Nephron (organoid): ENCODE data around the gene MED29.

Source experiments
- H3K27ac Mint-ChIP-seq, 3 experiments: 2 replicates each; pipeline ENCODE4 v1.8.0; 2020; ENCODE audit warnings: mixed read lengths in 3 of 3, mild to moderate bottlenecking in 2 of 3, moderate library complexity in 1 of 3
- H3K27me3 Mint-ChIP-seq: 2 replicates; pipeline ENCODE4 v1.8.0; 2021; ENCODE audit warnings: low read depth, mild to moderate bottlenecking, moderate library complexity, mixed read lengths
- H3K36me3 Mint-ChIP-seq: 2 replicates; pipeline ENCODE4 v1.8.0; 2020; ENCODE audit warnings: low read depth, mixed read lengths
- H3K4me1 Mint-ChIP-seq: 2 replicates; pipeline ENCODE4 v1.8.0; 2020; ENCODE audit warnings: mixed read lengths
- H3K4me3 Mint-ChIP-seq, 3 experiments: 2 replicates each; pipeline ENCODE4 v1.8.0; 2020; ENCODE audit warnings: mild to moderate bottlenecking in 3 of 3, mixed read lengths in 3 of 3, moderate library complexity in 2 of 3
- H3K9me3 Mint-ChIP-seq: 2 replicates; pipeline ENCODE4 v1.8.0; 2020; ENCODE audit warnings: mixed read lengths
- TF ChIP-seq, protein P1 (sequence below), 3 experiments: fragments of 200-600 bp; sonication (generic); IDR thresholded peaks; one replicate each; pipeline ENCODE4 v1.5.0; 2021; ENCODE audit warnings: antibody characterized with exemption in 3 of 3; ENCODE audit not compliant: unreplicated experiment in 3 of 3

Gene MED29

GRCh38 chr19:39362682-39363657 lies 28.2 kb upstream of the MED29 start:
- H3K27me3 Mint-ChIP-seq: peaks cover under 1% of the 10 kb centered on the region
- peak overlapping the region; percentile 79 to 90 (median 87) for H3K27ac Mint-ChIP-seq
- H3K9me3 Mint-ChIP-seq: no peaks in the 10 kb centered on the region
- H3K4me3 Mint-ChIP-seq: no peak overlapping the region
- TF ChIP-seq, protein P1, sequence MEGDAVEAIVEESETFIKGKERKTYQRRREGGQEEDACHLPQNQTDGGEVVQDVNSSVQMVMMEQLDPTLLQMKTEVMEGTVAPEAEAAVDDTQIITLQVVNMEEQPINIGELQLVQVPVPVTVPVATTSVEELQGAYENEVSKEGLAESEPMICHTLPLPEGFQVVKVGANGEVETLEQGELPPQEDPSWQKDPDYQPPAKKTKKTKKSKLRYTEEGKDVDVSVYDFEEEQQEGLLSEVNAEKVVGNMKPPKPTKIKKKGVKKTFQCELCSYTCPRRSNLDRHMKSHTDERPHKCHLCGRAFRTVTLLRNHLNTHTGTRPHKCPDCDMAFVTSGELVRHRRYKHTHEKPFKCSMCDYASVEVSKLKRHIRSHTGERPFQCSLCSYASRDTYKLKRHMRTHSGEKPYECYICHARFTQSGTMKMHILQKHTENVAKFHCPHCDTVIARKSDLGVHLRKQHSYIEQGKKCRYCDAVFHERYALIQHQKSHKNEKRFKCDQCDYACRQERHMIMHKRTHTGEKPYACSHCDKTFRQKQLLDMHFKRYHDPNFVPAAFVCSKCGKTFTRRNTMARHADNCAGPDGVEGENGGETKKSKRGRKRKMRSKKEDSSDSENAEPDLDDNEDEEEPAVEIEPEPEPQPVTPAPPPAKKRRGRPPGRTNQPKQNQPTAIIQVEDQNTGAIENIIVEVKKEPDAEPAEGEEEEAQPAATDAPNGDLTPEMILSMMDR (IDR thresholded peaks at IDR 0.05; ENCODE audit: unreplicated experiment in 3 of 3): no peak
- H3K36me3 Mint-ChIP-seq: peaks cover 65% of the 10 kb centered on the region
- H3K4me1 Mint-ChIP-seq: peaks cover 18% of the 10 kb centered on the region

DNA sequence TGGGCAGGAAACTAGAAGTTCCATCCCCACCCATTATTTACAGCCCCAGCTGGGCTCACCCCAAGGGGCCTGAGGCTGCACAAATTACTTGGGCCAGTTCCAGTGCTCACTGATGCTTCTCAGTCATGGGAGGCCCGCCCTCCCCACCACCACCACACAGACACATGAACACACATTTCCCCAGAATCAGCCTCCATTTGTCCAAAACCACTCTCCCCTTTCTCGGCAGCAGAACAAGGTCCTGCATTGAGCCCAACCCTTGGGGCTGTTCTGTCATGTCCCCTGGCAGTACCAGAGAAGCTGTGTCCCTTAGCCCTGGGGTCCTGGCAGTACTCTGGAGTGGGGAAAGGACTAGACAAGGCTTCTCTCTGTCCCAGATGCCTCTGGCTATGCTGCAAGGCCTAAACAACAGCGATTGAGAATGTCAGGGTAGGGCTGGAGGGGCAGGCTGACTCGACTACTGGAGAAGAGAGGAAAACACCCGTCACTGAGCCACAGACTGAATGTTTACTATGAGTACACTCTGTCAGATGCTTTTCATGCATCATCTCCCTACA lies 27.2 kb upstream of the MED29 start:
- Mint-ChIP-seq H3K9me3 (no peaks in the 10 kb centered on the region), H3K4me1 (peaks cover 18% of the 10 kb centered on the region), H3K27ac (peak overlapping the region; percentile 79 to 90 (median 87)), H3K27me3 (peaks cover 3% of the 10 kb centered on the region), H3K36me3 (peaks cover 68% of the 10 kb centered on the region), H3K4me3 (no peak overlapping the region)
- TF ChIP-seq, protein P1 (IDR thresholded peaks at IDR 0.05; ENCODE audit: unreplicated experiment in 3 of 3): no peak

GRCh38 chr19:39365531-39365930 lies 25.6 kb upstream of the MED29 start:
- Mint-ChIP-seq H3K27me3 (peaks cover 3% of the 10 kb centered on the region), H3K4me3 (no peak overlapping the region), H3K9me3 (no peaks in the 10 kb centered on the region), H3K27ac (no peak overlapping the region), H3K4me1 (peaks cover 18% of the 10 kb centered on the region), H3K36me3 (peaks cover 67% of the 10 kb centered on the region)
- TF ChIP-seq, protein P1 (IDR thresholded peaks at IDR 0.05; ENCODE audit: unreplicated experiment in 3 of 3): no peak

DNA sequence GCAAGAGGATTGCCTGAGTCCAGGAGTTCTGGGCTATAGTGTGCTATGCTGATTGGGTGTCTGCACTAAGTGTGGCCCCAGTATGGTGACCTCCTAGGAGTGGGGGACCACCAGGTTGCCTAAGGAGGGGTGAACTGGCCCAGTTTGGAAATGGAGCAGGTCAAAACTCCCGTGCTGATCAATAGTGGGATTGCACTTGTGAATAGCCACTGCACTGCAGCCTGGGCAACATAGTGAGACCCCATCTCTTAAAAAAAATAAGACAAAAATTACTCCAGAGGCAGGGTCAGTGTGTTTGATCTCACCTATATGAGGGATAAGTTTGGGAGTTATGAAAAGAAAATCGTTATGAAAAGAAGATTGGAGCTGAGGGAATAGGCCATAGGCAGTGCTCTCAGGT lies 22.0 kb upstream of the MED29 start:
- no peaks in the 10 kb centered on the region for H3K9me3 Mint-ChIP-seq
- TF ChIP-seq, protein P1 (IDR thresholded peaks at IDR 0.05; ENCODE audit: unreplicated experiment in 3 of 3): no peak
- H3K27me3 Mint-ChIP-seq: peaks cover 3% of the 10 kb centered on the region
- H3K4me3 Mint-ChIP-seq: no peak overlapping the region
- H3K27ac Mint-ChIP-seq: no peak overlapping the region
- H3K36me3 Mint-ChIP-seq: peaks cover 64% of the 10 kb centered on the region
- peaks cover 10% of the 10 kb centered on the region for H3K4me1 Mint-ChIP-seq

GRCh38 chr19:39370735-39371134 lies 20.4 kb upstream of the MED29 start:
- no peaks in the 10 kb centered on the region for H3K9me3 Mint-ChIP-seq
- no peak overlapping the region for H3K4me3 Mint-ChIP-seq

More at GRCh38 chr19:39370735-39371134, 20.4 kb upstream of the MED29 start:
- TF ChIP-seq, protein P1 (IDR thresholded peaks at IDR 0.05; ENCODE audit: unreplicated experiment in 3 of 3): no peak
- peaks cover 10% of the 10 kb centered on the region for H3K4me1 Mint-ChIP-seq
- peaks cover 3% of the 10 kb centered on the region for H3K27me3 Mint-ChIP-seq
- H3K27ac Mint-ChIP-seq: peak overlapping the region in 1 of 3 experiments; percentile 7
- H3K36me3 Mint-ChIP-seq: peaks cover 62% of the 10 kb centered on the region
